Measurements from ENCODE around the gene DYDC2.

DYDC2 gene

DNA sequence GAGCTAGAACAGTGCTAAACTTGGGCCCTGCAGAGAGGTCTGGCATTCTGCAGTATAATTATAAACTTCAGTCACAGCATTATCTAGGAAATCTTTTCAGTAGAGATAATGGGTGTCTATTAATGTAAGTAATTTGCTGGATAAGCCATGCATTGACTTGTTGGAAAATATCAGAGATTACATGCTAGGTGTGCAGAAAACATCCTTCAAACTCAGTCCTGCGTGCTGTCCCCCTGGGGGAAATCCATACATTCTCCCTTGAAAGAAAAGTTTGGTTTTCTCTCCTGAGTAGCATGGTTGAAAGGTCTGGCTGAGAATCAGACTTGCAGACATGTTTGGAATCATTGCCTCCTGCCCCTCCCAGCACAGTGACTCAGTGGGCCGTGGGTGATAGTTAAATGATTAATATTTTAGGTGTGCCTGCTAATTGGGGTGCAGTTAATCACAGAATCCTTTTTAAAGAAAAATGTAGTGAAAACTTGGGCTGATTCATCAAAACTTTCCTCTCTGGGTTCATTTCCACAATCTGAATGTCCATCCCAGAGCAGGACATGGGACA is 37.9 kb downstream of the DYDC2 start:
- Mint-ChIP-seq H3K4me1 (no peaks in the 10 kb centered on the region), H3K27ac (no peak overlapping the region), H3K4me3 (no peak overlapping the region), H3K27me3 (peaks cover 16% of the 10 kb centered on the region), H3K36me3 (no peaks in the 10 kb centered on the region), H3K9me3 (no peaks in the 10 kb centered on the region)
- no peak for DNase-seq
- CTCF ChIA-PET, result interaction anchor here (0.6 to 0.7 kb wide), 2 partner anchors 9 to 548 kb away, joined by 3 to 4 read pairs; no protein-coding TSS in a partner anchor

DNA sequence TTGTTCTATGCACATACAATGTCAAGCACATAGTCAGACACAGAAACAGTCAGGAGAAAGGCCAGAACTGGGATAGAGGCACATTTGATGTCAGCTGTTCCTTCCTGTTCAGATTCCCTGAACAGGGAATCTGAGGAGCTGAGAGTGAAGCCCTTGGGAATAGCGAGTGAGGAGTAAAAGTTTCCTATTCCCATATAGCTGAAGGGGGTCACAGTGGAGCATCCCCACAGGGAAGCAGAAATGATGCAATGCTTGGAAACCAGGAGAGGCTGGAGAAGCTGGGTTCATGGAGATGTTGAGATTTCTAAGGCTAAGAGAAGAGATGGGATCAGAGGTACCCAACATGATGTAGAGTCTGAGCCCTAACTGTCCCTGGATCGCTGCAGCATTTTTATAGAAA is 40.4 kb downstream of the DYDC2 start:
- no peak for DNase-seq
- Mint-ChIP-seq H3K36me3 (no peaks in the 10 kb centered on the region), H3K9me3 (no peaks in the 10 kb centered on the region), H3K27me3 (peaks cover 13% of the 10 kb centered on the region), H3K4me1 (no peaks in the 10 kb centered on the region), H3K4me3 (no peak overlapping the region), H3K27ac (no peak overlapping the region)
- CTCF ChIA-PET, result interaction anchor here (1.2 to 1.6 kb wide), 2 partner anchors 9 to 11 kb away, joined by 4 read pairs; partner anchors contain the start of gene PRXL2A

- DNase-seq, result no peak
- H3K27me3 Mint-ChIP-seq, result peaks cover 13% of the 10 kb centered on the region
- no peak overlapping the region for H3K4me3 Mint-ChIP-seq
- H3K27ac Mint-ChIP-seq, result no peak overlapping the region
- no peaks in the 10 kb centered on the region for H3K9me3 Mint-ChIP-seq
- CTCF ChIA-PET, result no interaction called here
- H3K36me3 Mint-ChIP-seq, result no peaks in the 10 kb centered on the region
- no peaks in the 10 kb centered on the region for H3K4me1 Mint-ChIP-seq
Observed at GRCh38 chr10:80400136-80400804, 43.7 kb downstream of the DYDC2 start.

GRCh38 chr10:80405035-80405434 is 48.5 kb downstream of the DYDC2 start:
- no peaks in the 10 kb centered on the region for H3K9me3 Mint-ChIP-seq
- no peak overlapping the region for H3K4me3 Mint-ChIP-seq
- H3K4me1 Mint-ChIP-seq, result peaks cover 12% of the 10 kb centered on the region
- DNase-seq, result no peak
- H3K36me3 Mint-ChIP-seq, result no peaks in the 10 kb centered on the region
- CTCF ChIA-PET, result interaction anchor here (0.7 to 1.5 kb wide), 4 partner anchors 8 to 868 kb away, joined by 3 to 8 read pairs (median 6); no protein-coding TSS in a partner anchor
- no peak overlapping the region for H3K27ac Mint-ChIP-seq
- H3K27me3 Mint-ChIP-seq, result peaks cover 31% of the 10 kb centered on the region

- H3K9me3 Mint-ChIP-seq, result no peaks in the 10 kb centered on the region
- no peak for DNase-seq
- CTCF ChIA-PET, result interaction anchor here (0.8 to 1.5 kb wide), 4 partner anchors 9 to 39 kb away, joined by 3 to 8 read pairs (median 6); no protein-coding TSS in a partner anchor
- no peaks in the 10 kb centered on the region for H3K36me3 Mint-ChIP-seq
- no peak overlapping the region for H3K27ac Mint-ChIP-seq
- no peak overlapping the region for H3K4me3 Mint-ChIP-seq
- peaks cover 31% of the 10 kb centered on the region for H3K27me3 Mint-ChIP-seq
- H3K4me1 Mint-ChIP-seq, result peaks cover 12% of the 10 kb centered on the region
Observed at GRCh38 chr10:80405626-80406025, 49.0 kb downstream of the DYDC2 start.

DNA sequence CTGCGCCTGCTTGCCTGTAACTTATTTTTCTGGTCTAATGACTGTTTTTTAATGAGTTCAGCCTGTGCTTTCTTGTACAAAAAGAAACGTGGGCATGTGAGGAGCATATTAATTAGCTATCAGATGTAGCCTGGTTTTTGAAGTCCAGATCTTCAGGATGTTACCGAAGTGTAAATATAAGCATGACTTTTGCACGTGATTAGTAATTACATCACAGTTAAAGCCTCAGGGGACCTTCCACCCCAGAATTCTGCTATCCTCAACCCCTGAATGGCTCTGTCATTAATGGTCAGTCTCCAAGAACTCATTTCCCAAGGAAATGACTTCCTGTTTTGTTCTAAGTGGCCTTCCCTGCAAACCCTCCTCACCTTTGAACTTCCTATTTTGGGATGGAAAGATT is 49.6 kb downstream of the DYDC2 start:
- no peak overlapping the region for H3K4me3 Mint-ChIP-seq
- no peaks in the 10 kb centered on the region for H3K9me3 Mint-ChIP-seq
- H3K27me3 Mint-ChIP-seq, result peaks cover 31% of the 10 kb centered on the region
- H3K4me1 Mint-ChIP-seq, result peaks cover 12% of the 10 kb centered on the region
- H3K27ac Mint-ChIP-seq, result no peak overlapping the region
- no peaks in the 10 kb centered on the region for H3K36me3 Mint-ChIP-seq
- no peak for DNase-seq
- CTCF ChIA-PET, result interaction anchor here (0.8 to 1.5 kb wide), 4 partner anchors 10 to 38 kb away, joined by 3 to 8 read pairs (median 6); no protein-coding TSS in a partner anchor

DNA sequence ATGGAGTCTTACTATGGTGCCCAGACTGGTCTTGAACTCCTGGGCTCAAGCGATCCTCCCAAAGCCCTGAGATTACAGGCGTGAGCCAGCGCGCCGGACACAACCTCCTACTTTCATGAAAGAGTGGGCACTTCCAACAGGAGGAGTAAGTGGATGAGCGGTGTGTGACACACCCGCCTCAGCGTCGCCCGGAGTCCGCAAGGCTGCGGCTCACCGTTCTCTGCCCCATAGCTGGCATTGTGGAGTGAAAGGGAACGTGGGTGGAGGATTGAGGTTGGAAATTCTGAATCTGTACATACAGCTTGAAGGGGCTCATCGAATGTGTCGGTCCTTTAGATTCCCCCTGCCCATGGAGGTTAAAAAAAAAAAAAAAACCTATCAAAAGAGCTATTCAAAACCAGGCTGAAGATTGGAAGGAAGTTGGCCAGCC is 51.2 kb downstream of the DYDC2 start:
- H3K4me1 Mint-ChIP-seq, result peaks cover 12% of the 10 kb centered on the region
- peak; percentile 32 for DNase-seq
- H3K9me3 Mint-ChIP-seq, result no peaks in the 10 kb centered on the region
- H3K27me3 Mint-ChIP-seq, result peaks cover 31% of the 10 kb centered on the region
- peak overlapping the region; percentile 79 for H3K4me3 Mint-ChIP-seq
- no peaks in the 10 kb centered on the region for H3K36me3 Mint-ChIP-seq
- CTCF ChIA-PET, result interaction anchor here (0.6 to 1.3 kb wide), 5 partner anchors 11 to 98 kb away, joined by 4 to 5 read pairs (median 4); no protein-coding TSS in a partner anchor
- H3K27ac Mint-ChIP-seq, result no peak overlapping the region

DNA sequence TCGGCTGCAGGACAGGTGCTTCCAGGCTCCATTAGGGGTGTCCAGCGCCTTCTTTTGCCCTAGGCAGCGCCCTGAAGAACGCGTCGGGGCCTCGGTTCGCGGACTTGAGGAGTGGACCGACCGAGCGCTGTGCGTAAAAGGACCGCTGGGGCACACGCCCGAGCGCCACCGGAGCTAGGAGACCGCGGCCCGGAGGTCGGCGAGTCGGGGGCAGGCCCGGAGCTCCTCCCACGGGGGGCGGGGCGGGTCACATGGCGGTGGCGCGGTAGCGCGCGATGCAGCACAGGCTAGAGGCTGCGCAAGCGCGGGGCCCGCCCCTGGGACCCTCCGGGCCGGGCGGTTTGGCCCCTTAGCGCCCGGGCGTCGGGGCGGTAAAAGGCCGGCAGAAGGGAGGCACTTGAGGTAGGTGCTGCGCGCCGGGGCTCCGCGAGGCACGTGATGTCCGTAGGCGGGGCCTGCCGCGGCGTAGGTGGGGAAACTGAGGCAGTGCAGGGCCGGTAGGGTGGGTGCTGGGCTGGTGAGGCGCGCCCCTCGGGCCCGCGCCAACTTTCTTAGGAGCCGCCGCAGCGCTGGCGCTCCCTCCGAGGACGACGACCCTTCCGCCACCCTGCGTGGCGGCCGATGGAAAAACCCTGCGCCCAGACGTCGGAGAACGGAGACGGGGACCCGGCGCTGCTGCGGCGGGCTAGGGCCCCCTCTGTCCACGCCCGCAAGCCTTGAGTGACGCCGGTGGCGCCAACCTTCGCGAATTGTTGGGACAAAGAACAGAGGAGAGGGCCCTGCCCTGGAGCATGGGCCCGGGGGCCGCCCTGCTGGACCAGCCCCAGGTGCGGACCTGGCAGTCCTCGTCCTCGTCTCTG is 51.9 kb downstream of the DYDC2 start, which contains the start of gene PRXL2A:
TSS of gene PRXL2A (plus strand) at position 310 of the 860 bp plus-strand sequence. CDS start 11,917 bp downstream, outside the sequence.
- Mint-ChIP-seq H3K4me3 (peak within 1 kb of the TSS; percentile 79), H3K36me3 (no peaks in the 10 kb centered on the region), H3K27ac (no peak within 1 kb of the TSS), H3K9me3 (no peaks in the 10 kb centered on the region), H3K27me3 (peaks cover 31% of the 10 kb centered on the region), H3K4me1 (peaks cover 16% of the 10 kb centered on the region)
- DNase-seq, result peak; percentile 89
- CTCF ChIA-PET, result interaction anchor here (0.6 to 1.3 kb wide), 5 partner anchors 11 to 97 kb away, joined by 4 to 5 read pairs (median 4); no protein-coding TSS in a partner anchor

GRCh38 chr10:80409121-80409520 is 52.5 kb downstream of the DYDC2 start:
- peak overlapping the region; percentile 79 for H3K4me3 Mint-ChIP-seq
- H3K27ac Mint-ChIP-seq, result no peak overlapping the region
- H3K9me3 Mint-ChIP-seq, result no peaks in the 10 kb centered on the region
- CTCF ChIA-PET, result no interaction called here
- DNase-seq, result no peak
- H3K36me3 Mint-ChIP-seq, result no peaks in the 10 kb centered on the region
- H3K4me1 Mint-ChIP-seq, result peaks cover 16% of the 10 kb centered on the region
- peaks cover 31% of the 10 kb centered on the region for H3K27me3 Mint-ChIP-seq

GRCh38 chr10:80410122-80410521 is 53.5 kb downstream of the DYDC2 start:
- CTCF ChIA-PET, result interaction anchor here (1.2 to 1.4 kb wide), 2 partner anchors 33 to 149 kb away, joined by 3 read pairs; no protein-coding TSS in a partner anchor
- no peak overlapping the region for H3K4me3 Mint-ChIP-seq
- H3K9me3 Mint-ChIP-seq, result no peaks in the 10 kb centered on the region
- no peak for DNase-seq
- peaks cover 16% of the 10 kb centered on the region for H3K4me1 Mint-ChIP-seq
- peaks cover 31% of the 10 kb centered on the region for H3K27me3 Mint-ChIP-seq
- no peak overlapping the region for H3K27ac Mint-ChIP-seq
- no peaks in the 10 kb centered on the region for H3K36me3 Mint-ChIP-seq

GRCh38 chr10:80410578-80411145 is 54.1 kb downstream of the DYDC2 start:
- no peak for DNase-seq
- H3K9me3 Mint-ChIP-seq, result no peaks in the 10 kb centered on the region
- H3K27me3 Mint-ChIP-seq, result peaks cover 30% of the 10 kb centered on the region
- H3K27ac Mint-ChIP-seq, result no peak overlapping the region
- H3K4me1 Mint-ChIP-seq, result peaks cover 16% of the 10 kb centered on the region
- CTCF ChIA-PET, result interaction anchor here (1.2 to 1.7 kb wide), 3 partner anchors 33 to 150 kb away, joined by 3 to 7 read pairs (median 3); no protein-coding TSS in a partner anchor
- H3K4me3 Mint-ChIP-seq, result no peak overlapping the region
- no peaks in the 10 kb centered on the region for H3K36me3 Mint-ChIP-seq

- no peaks in the 10 kb centered on the region for H3K9me3 Mint-ChIP-seq
- CTCF ChIA-PET, result interaction anchor here (1.7 kb wide), 1 partner anchor 32 kb away, joined by 7 read pairs; no protein-coding TSS in a partner anchor
- DNase-seq, result no peak
- H3K4me3 Mint-ChIP-seq, result no peak overlapping the region
- no peak overlapping the region for H3K27ac Mint-ChIP-seq
- H3K36me3 Mint-ChIP-seq, result no peaks in the 10 kb centered on the region
- peaks cover 16% of the 10 kb centered on the region for H3K4me1 Mint-ChIP-seq
- peaks cover 25% of the 10 kb centered on the region for H3K27me3 Mint-ChIP-seq
Observed at GRCh38 chr10:80411267-80411668, 54.7 kb downstream of the DYDC2 start.

GRCh38 chr10:80411681-80412220 is 55.2 kb downstream of the DYDC2 start:
- Mint-ChIP-seq H3K4me1 (peaks cover 16% of the 10 kb centered on the region), H3K27ac (no peak overlapping the region), H3K36me3 (no peaks in the 10 kb centered on the region), H3K4me3 (no peak overlapping the region), H3K27me3 (peaks cover 21% of the 10 kb centered on the region), H3K9me3 (no peaks in the 10 kb centered on the region)
- CTCF ChIA-PET, result interaction anchor here (1.7 kb wide), 1 partner anchor 32 kb away, joined by 7 read pairs; no protein-coding TSS in a partner anchor
- DNase-seq, result no peak
